ENCODE data around the gene ACSL3.

- TF ChIP-seq CTCF (IDR thresholded peaks at IDR 0.05) (no peak), FOXJ3 (CRISPR knock-in tag; IDR thresholded peaks at IDR 0.05; ENCODE audit: borderline replicate concordance) (no peak), NFYB (CRISPR knock-in tag; conservative IDR thresholded peaks at IDR 0.05; ENCODE audit: low read depth) (no peak)
These were observed 18.2 kb upstream of the ACSL3 start for GRCh38 chr2:222842491-222843174.

All from WTC11 (cell line).